ENCODE results near the gene ANGPTL4.
"Not testable (repeated sequence)": the region's sequence is repeated elsewhere in the genome, so short reads cannot be mapped to it uniquely, and the experiment has no call there.

ANGPTL4 gene

DNA sequence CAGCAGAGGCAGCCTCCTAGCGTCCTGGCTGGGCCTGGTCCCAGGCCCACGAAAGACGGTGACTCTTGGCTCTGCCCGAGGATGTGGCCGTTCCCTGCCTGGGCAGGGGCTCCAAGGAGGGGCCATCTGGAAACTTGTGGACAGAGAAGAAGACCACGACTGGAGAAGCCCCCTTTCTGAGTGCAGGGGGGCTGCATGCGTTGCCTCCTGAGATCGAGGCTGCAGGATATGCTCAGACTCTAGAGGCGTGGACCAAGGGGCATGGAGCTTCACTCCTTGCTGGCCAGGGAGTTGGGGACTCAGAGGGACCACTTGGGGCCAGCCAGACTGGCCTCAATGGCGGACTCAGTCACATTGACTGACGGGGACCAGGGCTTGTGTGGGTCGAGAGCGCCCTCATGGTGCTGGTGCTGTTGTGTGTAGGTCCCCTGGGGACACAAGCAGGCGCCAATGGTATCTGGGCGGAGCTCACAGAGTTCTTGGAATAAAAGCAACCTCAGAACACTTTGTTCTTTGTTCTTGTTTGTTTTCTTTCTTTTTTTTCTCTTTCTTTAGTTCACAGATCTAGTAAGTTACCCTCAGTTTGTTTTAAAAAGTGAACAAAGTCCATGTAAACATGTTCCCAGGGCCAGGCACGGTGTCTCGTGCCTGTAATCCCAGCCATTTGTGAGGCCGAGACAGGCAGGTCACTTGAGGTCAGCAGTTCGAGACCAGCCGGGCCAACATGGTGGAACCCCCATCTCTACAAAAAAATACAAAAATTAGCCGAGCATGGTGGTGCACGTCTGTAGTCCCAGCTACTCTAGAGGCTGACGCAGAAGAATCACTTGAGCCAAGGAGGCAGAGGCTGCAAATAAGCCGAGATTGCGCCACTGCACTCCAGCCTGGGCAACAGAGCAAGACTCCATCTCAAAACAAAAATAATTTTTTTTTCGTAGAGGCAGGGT, 10.2 kb downstream of the ANGPTL4 start:
- Histone ChIP-seq H2AFZ (ENCODE audit: low read length) (no peak overlapping the region), H3F3A (ENCODE audit: low read depth) (no peaks in the 10 kb centered on the region), H3K36me3 (ENCODE audit: insufficient read depth, low read length) (no peaks in the 10 kb centered on the region), H3K4me2 (ENCODE audit: low read depth, low read length, poor library complexity, severe bottlenecking) (no peak overlapping the region), H3K4me1 (ENCODE audit: insufficient read depth, low read length, poor library complexity, severe bottlenecking) (no peaks in the 10 kb centered on the region), H3K79me2 (ENCODE audit: insufficient read depth, low read length) (no peaks in the 10 kb centered on the region), H3K9me2 (replicated peaks; ENCODE audit: low read depth, low read length) (no peaks in the 10 kb centered on the region), H3K27me3 (ENCODE audit: insufficient read depth, low read length, poor library complexity, severe bottlenecking) (no peaks in the 10 kb centered on the region), H3K9ac (ENCODE audit: low read depth, low read length, poor library complexity, severe bottlenecking) (no peak overlapping the region), H4K20me1 (ENCODE audit: insufficient read depth, low read length, poor library complexity, severe bottlenecking) (no peaks in the 10 kb centered on the region), H3K9me3 (ENCODE audit: insufficient read depth, low read depth, low read length) (no peaks in the 10 kb centered on the region), H3K4me3 (ENCODE audit: low read length, poor library complexity, severe bottlenecking) (no peak overlapping the region)
- TF ChIP-seq CTCF (conservative IDR thresholded peaks at IDR 0.05; ENCODE audit: low read length) = no peak
- TF ChIP-seq EZH2phosphoT487 (IDR thresholded peaks at IDR 0.05; ENCODE audit: borderline replicate concordance) = no peak

DNA sequence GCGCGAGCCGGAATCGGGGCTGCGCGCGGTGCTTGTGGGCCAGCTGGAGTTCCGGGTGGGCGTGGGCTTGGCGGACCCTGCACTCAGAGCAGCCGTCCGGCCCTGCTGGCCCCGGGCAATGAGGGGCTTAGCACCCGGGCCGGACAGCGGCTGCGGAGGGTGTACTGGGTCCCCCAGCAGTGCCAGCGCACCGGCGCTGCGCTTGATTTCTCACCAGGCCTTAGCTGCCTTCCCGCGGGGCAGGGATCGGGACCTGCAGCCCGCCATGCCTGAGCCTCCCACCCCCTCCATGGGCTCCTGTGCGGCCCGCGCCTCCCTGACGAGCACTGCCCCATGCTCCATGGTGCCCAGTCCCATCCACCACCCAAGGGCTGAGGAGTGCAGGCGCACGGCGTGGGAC, 11.8 kb downstream of the ANGPTL4 start:
- H3K4me3 ChIP-seq (ENCODE audit: low read length, poor library complexity, severe bottlenecking); H3K9ac ChIP-seq (ENCODE audit: low read depth, low read length, poor library complexity, severe bottlenecking); H3K36me3 ChIP-seq (ENCODE audit: insufficient read depth, low read length); H3K9me3 ChIP-seq (ENCODE audit: insufficient read depth, low read depth, low read length); H3K4me1 ChIP-seq (ENCODE audit: insufficient read depth, low read length, poor library complexity, severe bottlenecking); H3K27me3 ChIP-seq (ENCODE audit: insufficient read depth, low read length, poor library complexity, severe bottlenecking); H3F3A ChIP-seq (ENCODE audit: low read depth); H3K79me2 ChIP-seq (ENCODE audit: insufficient read depth, low read length); H2AFZ ChIP-seq (ENCODE audit: low read length); H4K20me1 ChIP-seq (ENCODE audit: insufficient read depth, low read length, poor library complexity, severe bottlenecking); H3K4me2 ChIP-seq (ENCODE audit: low read depth, low read length, poor library complexity, severe bottlenecking); H3K9me2 ChIP-seq (replicated peaks; ENCODE audit: low read depth, low read length): not testable (repeated sequence)

DNA sequence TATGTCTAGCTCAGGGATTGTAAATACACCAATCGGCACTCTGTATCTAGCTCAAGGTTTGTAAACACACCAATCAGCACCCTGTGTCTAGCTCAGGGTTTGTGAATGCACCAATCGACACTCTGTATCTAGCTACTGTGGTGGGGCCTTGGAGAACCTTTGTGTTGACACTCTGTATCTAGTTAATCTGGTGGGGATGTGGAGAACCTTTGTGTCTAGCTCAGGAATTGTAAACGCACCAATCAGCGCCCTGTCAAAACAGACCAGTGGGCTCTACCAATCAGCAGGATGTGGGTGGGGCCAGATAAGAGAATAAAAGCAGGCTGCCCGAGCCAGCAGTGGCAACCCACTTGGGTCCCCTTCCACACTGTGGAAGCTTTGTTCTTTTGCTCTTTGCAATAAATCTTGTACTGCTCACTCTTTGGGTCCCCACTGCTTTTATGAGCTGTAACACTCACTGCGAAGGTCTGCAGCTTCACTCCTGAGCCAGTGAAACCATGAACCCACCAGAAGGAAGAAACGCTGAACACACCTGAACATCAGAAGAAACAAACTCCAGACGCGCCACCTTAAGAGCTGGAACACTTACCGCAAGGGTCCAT, 12.5 kb downstream of the ANGPTL4 start:
- not testable (repeated sequence) for H3K36me3 ChIP-seq (ENCODE audit: insufficient read depth, low read length); H3K4me1 ChIP-seq (ENCODE audit: insufficient read depth, low read length, poor library complexity, severe bottlenecking); H3K4me3 ChIP-seq (ENCODE audit: low read length, poor library complexity, severe bottlenecking); H3K9me3 ChIP-seq (ENCODE audit: insufficient read depth, low read depth, low read length); H4K20me1 ChIP-seq (ENCODE audit: insufficient read depth, low read length, poor library complexity, severe bottlenecking); H3K4me2 ChIP-seq (ENCODE audit: low read depth, low read length, poor library complexity, severe bottlenecking); H3K27me3 ChIP-seq (ENCODE audit: insufficient read depth, low read length, poor library complexity, severe bottlenecking); H3F3A ChIP-seq (ENCODE audit: low read depth); H3K79me2 ChIP-seq (ENCODE audit: insufficient read depth, low read length); H3K9me2 ChIP-seq (replicated peaks; ENCODE audit: low read depth, low read length); H2AFZ ChIP-seq (ENCODE audit: low read length); H3K9ac ChIP-seq (ENCODE audit: low read depth, low read length, poor library complexity, severe bottlenecking)

DNA sequence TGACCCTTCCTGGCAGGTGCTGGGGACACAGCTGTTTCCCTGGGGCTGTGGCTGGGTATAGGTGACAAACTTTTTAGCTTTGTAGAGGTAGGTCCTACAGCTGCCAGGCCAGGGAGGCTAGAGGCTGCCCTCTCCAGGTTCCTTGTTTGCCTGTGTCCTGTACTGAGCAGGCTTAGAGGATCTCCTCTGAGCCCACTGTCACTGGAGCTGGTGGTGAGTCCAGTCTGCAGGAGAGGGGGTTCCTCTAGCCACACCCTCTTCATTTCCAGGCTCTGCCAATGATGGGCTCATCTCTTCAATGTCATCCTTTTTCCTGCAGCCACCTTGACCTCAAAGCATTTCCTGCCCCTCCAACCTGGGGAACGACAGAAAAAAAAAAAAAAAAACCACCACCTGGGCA, 13.6 kb downstream of the ANGPTL4 start:
- H2AFZ ChIP-seq (ENCODE audit: low read length) = no peak overlapping the region
- no peaks in the 10 kb centered on the region for H4K20me1 ChIP-seq (ENCODE audit: insufficient read depth, low read length, poor library complexity, severe bottlenecking)
- TF ChIP-seq CTCF (conservative IDR thresholded peaks at IDR 0.05; ENCODE audit: low read length) (no peak), EZH2phosphoT487 (IDR thresholded peaks at IDR 0.05; ENCODE audit: borderline replicate concordance) (no peak)
- H3K4me3 ChIP-seq (ENCODE audit: low read length, poor library complexity, severe bottlenecking) = no peak overlapping the region
- H3K36me3 ChIP-seq (ENCODE audit: insufficient read depth, low read length) = no peaks in the 10 kb centered on the region
- H3K4me2 ChIP-seq (ENCODE audit: low read depth, low read length, poor library complexity, severe bottlenecking) = no peak overlapping the region
- H3K9me2 ChIP-seq (replicated peaks; ENCODE audit: low read depth, low read length) = no peaks in the 10 kb centered on the region
- H3K4me1 ChIP-seq (ENCODE audit: insufficient read depth, low read length, poor library complexity, severe bottlenecking) = no peaks in the 10 kb centered on the region
- H3K27me3 ChIP-seq (ENCODE audit: insufficient read depth, low read length, poor library complexity, severe bottlenecking) = no peaks in the 10 kb centered on the region
- H3F3A ChIP-seq (ENCODE audit: low read depth) = no peaks in the 10 kb centered on the region
- no peak overlapping the region for H3K9ac ChIP-seq (ENCODE audit: low read depth, low read length, poor library complexity, severe bottlenecking)
- H3K9me3 ChIP-seq (ENCODE audit: insufficient read depth, low read depth, low read length) = no peaks in the 10 kb centered on the region
- no peaks in the 10 kb centered on the region for H3K79me2 ChIP-seq (ENCODE audit: insufficient read depth, low read length)

DNA sequence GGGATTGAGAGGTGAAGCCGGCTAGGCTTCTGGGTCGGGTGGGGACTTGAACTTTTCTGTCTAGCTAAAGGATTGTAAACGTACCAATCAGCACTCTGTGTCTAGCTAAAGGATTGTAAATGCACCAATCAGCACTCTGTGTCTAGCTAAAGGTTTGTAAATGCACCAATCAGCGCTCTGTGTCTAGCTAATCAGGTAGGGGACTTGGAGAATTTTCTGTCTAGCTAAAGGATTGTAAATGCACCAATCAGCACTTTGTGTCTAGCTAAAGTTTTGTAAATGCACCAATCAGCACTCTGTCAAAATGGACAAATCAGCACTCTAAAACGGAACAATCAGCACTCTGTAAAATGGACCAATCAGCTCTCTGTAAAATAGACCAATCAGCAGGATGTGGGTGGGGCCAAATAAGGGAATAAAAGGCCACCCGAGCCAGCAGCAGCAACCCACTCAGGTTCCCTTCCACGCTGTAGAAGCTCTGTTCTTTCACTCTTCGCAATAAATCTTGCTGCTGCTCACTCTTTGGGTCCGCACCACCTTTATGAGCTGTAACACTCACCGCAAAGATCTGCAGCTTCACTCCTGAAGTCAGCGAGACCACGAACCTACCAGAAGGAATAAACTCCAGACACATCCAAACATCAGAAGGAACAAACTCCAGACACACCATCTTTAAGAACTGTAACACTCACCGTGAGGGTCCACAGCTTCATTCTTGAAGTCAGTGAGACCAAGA, 15.4 kb downstream of the ANGPTL4 start:
- not testable (repeated sequence) for H3K9ac ChIP-seq (ENCODE audit: low read depth, low read length, poor library complexity, severe bottlenecking); H3K4me1 ChIP-seq (ENCODE audit: insufficient read depth, low read length, poor library complexity, severe bottlenecking); H3K36me3 ChIP-seq (ENCODE audit: insufficient read depth, low read length)

More for the DNA sequence above, 15.4 kb downstream of the ANGPTL4 start:
- H4K20me1 ChIP-seq (ENCODE audit: insufficient read depth, low read length, poor library complexity, severe bottlenecking); H3K4me2 ChIP-seq (ENCODE audit: low read depth, low read length, poor library complexity, severe bottlenecking); H3K27me3 ChIP-seq (ENCODE audit: insufficient read depth, low read length, poor library complexity, severe bottlenecking); H3K79me2 ChIP-seq (ENCODE audit: insufficient read depth, low read length); H3F3A ChIP-seq (ENCODE audit: low read depth); H3K9me3 ChIP-seq (ENCODE audit: insufficient read depth, low read depth, low read length); H3K4me3 ChIP-seq (ENCODE audit: low read length, poor library complexity, severe bottlenecking); H2AFZ ChIP-seq (ENCODE audit: low read length); H3K9me2 ChIP-seq (replicated peaks; ENCODE audit: low read depth, low read length): not testable (repeated sequence)
